Endothelial cell (in vitro differentiated cells): ENCODE results near the gene MMP2. TPM values are rescaled to one million over a fixed set of nuclear protein-coding genes. Genes with fewer than 3 reads are reported as not detected.

Source experiments
- DNase-seq: peaks from one replicate; pipeline ENCODE4 v3.0.0; 2021; ENCODE audit warnings: low spot score
- H3K27ac Mint-ChIP-seq: one replicate; pipeline ENCODE4 v1.8.0; 2021; ENCODE audit warnings: mixed read lengths, inconsistent platforms; ENCODE audit not compliant: unreplicated experiment
- H3K27me3 Mint-ChIP-seq: one replicate; pipeline ENCODE4 v1.8.0; 2021; ENCODE audit warnings: mild to moderate bottlenecking, moderate library complexity, mixed read lengths, inconsistent platforms; ENCODE audit not compliant: unreplicated experiment
- H3K36me3 Mint-ChIP-seq: one replicate; pipeline ENCODE4 v1.8.0; 2021; ENCODE audit warnings: mild to moderate bottlenecking, low read depth, mixed read lengths, inconsistent platforms; ENCODE audit not compliant: unreplicated experiment
- H3K4me1 Mint-ChIP-seq: one replicate; pipeline ENCODE4 v1.8.0; 2021; ENCODE audit warnings: mild to moderate bottlenecking, mixed read lengths, inconsistent platforms; ENCODE audit not compliant: unreplicated experiment
- H3K4me3 Mint-ChIP-seq: one replicate; pipeline ENCODE4 v1.8.0; 2021; ENCODE audit warnings: mild to moderate bottlenecking, mixed read lengths, inconsistent platforms; ENCODE audit not compliant: unreplicated experiment
- H3K9me3 Mint-ChIP-seq: one replicate; pipeline ENCODE4 v1.8.0; 2021; ENCODE audit warnings: mixed read lengths, inconsistent platforms; ENCODE audit not compliant: unreplicated experiment
- long read RNA-seq: library from polyadenylated mRNA; unstranded; transcript quantifications from one replicate; pipeline ENCODE4 v2.0.0, GENCODE V29; 2020; ENCODE audit not compliant: unreplicated experiment
- total RNA-seq: library from RNA; stranded (reverse); fragmentation: NEBNext Ultra II Directional; extraction: Animal tissue kit (Norgen Biotek cat#: 25700); gene quantifications from one replicate; pipeline ENCODE4 v1.2.1, GENCODE V29; 2021; ENCODE audit not compliant: unreplicated experiment
- TF ChIP-seq, protein P1 (sequence below): fragments of 200-600 bp; sonication (generic); IDR thresholded peaks from one replicate; pipeline ENCODE4 v1.5.0; 2021; ENCODE audit warnings: antibody characterized with exemption; ENCODE audit not compliant: unreplicated experiment

MMP2 gene
- total RNA-seq: 422 TPM
- long read RNA-seq, transcript MMP2-201 (13 exons, 3,741 nt): major isoform, 84 of 100 reads
- long read RNA-seq, partial matches to known transcripts: 8 of 100 reads
- long read RNA-seq, other reads (novel, unspliced or antisense): 8 of 100 reads

GRCh38 chr16:55478827-55479429, at the start of gene MMP2:
TSS of gene MMP2 (plus strand) at chr16:55479198. CDS start at chr16:55479480, 282 bp downstream.
- DNase-seq: peak; percentile 71
- TF ChIP-seq, protein P1, sequence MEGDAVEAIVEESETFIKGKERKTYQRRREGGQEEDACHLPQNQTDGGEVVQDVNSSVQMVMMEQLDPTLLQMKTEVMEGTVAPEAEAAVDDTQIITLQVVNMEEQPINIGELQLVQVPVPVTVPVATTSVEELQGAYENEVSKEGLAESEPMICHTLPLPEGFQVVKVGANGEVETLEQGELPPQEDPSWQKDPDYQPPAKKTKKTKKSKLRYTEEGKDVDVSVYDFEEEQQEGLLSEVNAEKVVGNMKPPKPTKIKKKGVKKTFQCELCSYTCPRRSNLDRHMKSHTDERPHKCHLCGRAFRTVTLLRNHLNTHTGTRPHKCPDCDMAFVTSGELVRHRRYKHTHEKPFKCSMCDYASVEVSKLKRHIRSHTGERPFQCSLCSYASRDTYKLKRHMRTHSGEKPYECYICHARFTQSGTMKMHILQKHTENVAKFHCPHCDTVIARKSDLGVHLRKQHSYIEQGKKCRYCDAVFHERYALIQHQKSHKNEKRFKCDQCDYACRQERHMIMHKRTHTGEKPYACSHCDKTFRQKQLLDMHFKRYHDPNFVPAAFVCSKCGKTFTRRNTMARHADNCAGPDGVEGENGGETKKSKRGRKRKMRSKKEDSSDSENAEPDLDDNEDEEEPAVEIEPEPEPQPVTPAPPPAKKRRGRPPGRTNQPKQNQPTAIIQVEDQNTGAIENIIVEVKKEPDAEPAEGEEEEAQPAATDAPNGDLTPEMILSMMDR: no peak
- H3K27me3 Mint-ChIP-seq: peaks cover 11% of the 10 kb centered on the region
- H3K36me3 Mint-ChIP-seq: peaks cover 20% of the 10 kb centered on the region
- no peaks in the 10 kb centered on the region for H3K9me3 Mint-ChIP-seq
- peak within 1 kb of the TSS; percentile 87 for H3K27ac Mint-ChIP-seq
- peaks cover 26% of the 10 kb centered on the region for H3K4me1 Mint-ChIP-seq
- peak within 1 kb of the TSS; percentile 97 for H3K4me3 Mint-ChIP-seq

GRCh38 chr16:55433030-55433429, 46.0 kb upstream of the MMP2 start:
- Mint-ChIP-seq H3K36me3 (no peaks in the 10 kb centered on the region), H3K4me3 (no peak overlapping the region), H3K9me3 (no peaks in the 10 kb centered on the region), H3K27me3 (peaks cover 2% of the 10 kb centered on the region), H3K27ac (no peak overlapping the region), H3K4me1 (no peaks in the 10 kb centered on the region)
- TF ChIP-seq, protein P1: no peak
- DNase-seq: no peak

DNA sequence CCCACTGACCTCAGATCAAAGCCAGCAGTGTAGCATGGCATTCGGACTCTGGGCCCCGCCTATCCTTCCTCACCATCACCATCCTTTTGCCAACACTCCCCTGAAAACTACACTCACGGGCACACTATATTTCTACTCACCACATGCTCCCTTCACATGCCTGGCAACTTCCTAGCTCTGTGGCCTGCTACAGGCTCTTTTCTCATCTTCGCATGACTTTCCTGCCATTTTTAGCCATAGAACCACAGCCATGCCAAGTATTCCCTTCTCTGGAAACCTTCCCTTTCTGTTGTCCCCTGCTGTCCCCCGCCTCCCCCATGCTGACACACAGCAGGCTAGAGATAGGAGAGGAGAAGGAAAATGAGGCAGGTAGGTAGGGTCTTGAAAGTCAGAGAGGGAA, 45.5 kb upstream of the MMP2 start:
- no peaks in the 10 kb centered on the region for H3K36me3 Mint-ChIP-seq
- TF ChIP-seq, protein P1: no peak
- DNase-seq: no peak
- no peaks in the 10 kb centered on the region for H3K4me1 Mint-ChIP-seq
- H3K27me3 Mint-ChIP-seq: peaks cover 2% of the 10 kb centered on the region
- no peak overlapping the region for H3K4me3 Mint-ChIP-seq
- H3K9me3 Mint-ChIP-seq: no peaks in the 10 kb centered on the region
- no peak overlapping the region for H3K27ac Mint-ChIP-seq

DNA sequence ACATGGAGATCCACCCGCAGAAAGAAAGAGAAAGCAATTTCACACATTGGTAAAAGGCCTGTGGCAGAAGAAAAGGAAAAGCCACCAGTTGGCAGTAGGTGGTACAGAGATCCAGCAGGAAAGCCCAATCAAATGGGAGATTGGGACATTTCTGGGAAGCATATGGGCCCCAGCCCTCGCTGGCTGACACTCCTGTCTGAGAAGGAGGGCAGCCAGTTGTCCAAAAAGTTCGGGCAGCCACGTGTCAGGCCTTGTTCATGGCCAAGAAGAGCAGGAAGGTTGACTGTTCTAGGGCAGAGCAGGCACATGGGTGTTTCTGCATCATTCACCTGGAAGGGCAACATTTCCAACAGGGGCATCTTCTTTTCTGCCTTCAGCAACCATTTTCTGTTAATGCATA, 45.0 kb upstream of the MMP2 start:
- TF ChIP-seq, protein P1: no peak
- peaks cover 2% of the 10 kb centered on the region for H3K27me3 Mint-ChIP-seq

DNA sequence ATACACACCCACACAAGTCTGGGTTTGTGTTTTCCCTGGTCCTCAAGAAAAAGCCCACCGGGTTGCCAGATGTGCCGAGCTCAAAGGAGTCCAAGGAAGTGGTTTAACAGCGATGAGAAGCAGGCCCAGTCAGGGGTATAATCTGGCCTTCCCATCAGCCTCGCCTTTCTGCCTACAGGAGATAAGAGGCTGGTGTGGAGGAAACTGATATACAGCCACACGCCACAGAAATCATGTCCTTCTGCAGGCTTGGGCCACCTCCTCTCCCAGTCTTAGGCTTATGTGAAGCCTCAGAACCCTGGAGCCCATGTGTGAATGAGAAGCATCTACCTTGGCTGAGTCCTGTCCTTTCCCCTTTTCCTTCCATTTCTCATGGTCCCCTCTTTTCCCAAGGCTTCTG, 43.6 kb upstream of the MMP2 start:
- no peak for DNase-seq
- H3K4me3 Mint-ChIP-seq: no peak overlapping the region
- no peak overlapping the region for H3K27ac Mint-ChIP-seq
- TF ChIP-seq, protein P1: no peak
- H3K4me1 Mint-ChIP-seq: no peaks in the 10 kb centered on the region
- H3K36me3 Mint-ChIP-seq: no peaks in the 10 kb centered on the region
- H3K27me3 Mint-ChIP-seq: peaks cover 2% of the 10 kb centered on the region
- no peaks in the 10 kb centered on the region for H3K9me3 Mint-ChIP-seq

More for the DNA sequence above, 45.0 kb upstream of the MMP2 start:
- no peaks in the 10 kb centered on the region for H3K36me3 Mint-ChIP-seq
- H3K27ac Mint-ChIP-seq: no peak overlapping the region
- DNase-seq: no peak
- no peaks in the 10 kb centered on the region for H3K4me1 Mint-ChIP-seq
- no peaks in the 10 kb centered on the region for H3K9me3 Mint-ChIP-seq
- H3K4me3 Mint-ChIP-seq: no peak overlapping the region
